DOHH2 (cell line): Measurements from ENCODE around the gene FZD4.

Experiments used
- H3F3A ChIP-seq: fragments of 200-600 bp; sonication (generic), shearing (Covaris generic); 2 replicates; pipeline ENCODE4 v1.6.0; 2016; ENCODE audit warnings: antibody characterized with exemption, mild to moderate bottlenecking; ENCODE audit not compliant: control insufficient read depth, insufficient read depth
- H3K27ac ChIP-seq: fragments of 200-600 bp; sonication (generic); 2 replicates; pipeline ENCODE4 v1.5.1; 2014; ENCODE audit warnings: low read depth, mild to moderate bottlenecking, low read length, moderate library complexity
- H3K27me3 ChIP-seq: fragments of 200-600 bp; sonication (generic); 2 replicates; pipeline ENCODE4 v1.6.1; 2014; ENCODE audit warnings: mild to moderate bottlenecking, low read length, mixed read lengths; ENCODE audit not compliant: control insufficient read depth
- H3K36me3 ChIP-seq: fragments of 200-600 bp; sonication (generic); 2 replicates; pipeline ENCODE4 v1.6.1; 2014; ENCODE audit warnings: mild to moderate bottlenecking, low read length, moderate library complexity, mixed read lengths; ENCODE audit not compliant: control insufficient read depth
- H3K4me1 ChIP-seq: fragments of 200-600 bp; sonication (generic); 2 replicates; pipeline ENCODE4 v1.6.1; 2014; ENCODE audit warnings: mild to moderate bottlenecking, low read length, mixed read lengths; ENCODE audit not compliant: control insufficient read depth
- H3K4me2 ChIP-seq: fragments of 200-600 bp; sonication (generic); 2 replicates; pipeline ENCODE4 v1.6.0; 2014; ENCODE audit warnings: mild to moderate bottlenecking, low read length, moderate library complexity
- H3K4me3 ChIP-seq: fragments of 200-600 bp; sonication (generic); 2 replicates; pipeline ENCODE4 v1.5.1; 2014; ENCODE audit warnings: mild to moderate bottlenecking, low read length, mixed read lengths
- H3K79me2 ChIP-seq: fragments of 200-600 bp; sonication (generic); 2 replicates; pipeline ENCODE4 v1.6.1; 2014; ENCODE audit warnings: mild to moderate bottlenecking, low read length, mixed read lengths; ENCODE audit not compliant: control insufficient read depth
- H3K9me2 ChIP-seq: fragments of 200-600 bp; sonication (generic); replicated peaks from 2 replicates; pipeline ENCODE4 v1.6.1; 2014; ENCODE audit warnings: mild to moderate bottlenecking, low read length, mixed read lengths; ENCODE audit not compliant: control insufficient read depth
- H3K9me3 ChIP-seq: fragments of 200-600 bp; sonication (generic); 2 replicates; pipeline ENCODE4 v1.6.1; 2014; ENCODE audit warnings: antibody characterized with exemption, low read length, mixed read lengths; ENCODE audit not compliant: control insufficient read depth, insufficient read depth
- H4K20me1 ChIP-seq: fragments of 200-600 bp; sonication (generic); 2 replicates; pipeline ENCODE4 v1.6.0; 2014; ENCODE audit warnings: low read depth, mild to moderate bottlenecking, antibody characterized with exemption, low read length, moderate library complexity; ENCODE audit not compliant: control insufficient read depth, insufficient read depth
- CTCF ChIP-seq: fragments of 200-600 bp; sonication (generic); IDR thresholded peaks from one replicate; pipeline ENCODE4 v1.5.1; 2014; ENCODE audit warnings: antibody characterized with exemption, mild to moderate bottlenecking, low read depth, low read length; ENCODE audit not compliant: poor library complexity, severe bottlenecking
- EZH2phosphoT487 ChIP-seq: fragments of 200-600 bp; sonication (generic); IDR thresholded peaks from 2 replicates; pipeline ENCODE4 v1.6.1; 2017; ENCODE audit warnings: borderline replicate concordance, mild to moderate bottlenecking, antibody characterized with exemption, low read length, moderate library complexity, mixed read lengths

Gene FZD4

DNA sequence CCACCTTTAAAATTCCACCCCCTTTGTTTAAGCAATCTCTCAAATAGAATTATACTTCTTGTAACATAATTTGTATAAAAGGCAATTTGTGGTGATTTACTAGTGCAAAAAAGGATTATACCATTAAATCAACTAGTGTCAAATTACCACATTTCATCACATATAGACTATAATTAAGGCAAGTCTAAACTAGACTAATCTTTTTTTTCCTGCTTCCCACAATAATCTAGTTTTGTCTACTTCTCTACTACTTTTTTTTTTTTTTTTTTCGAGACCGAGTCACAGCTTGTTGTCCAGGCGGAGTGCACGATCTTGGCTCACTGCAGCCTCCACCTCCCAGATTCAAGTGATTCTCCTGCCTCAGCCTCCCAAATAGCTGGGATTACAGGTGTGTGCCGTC lies 36.1 kb upstream of the FZD4 start:
- Histone ChIP-seq H3K79me2 (no peaks in the 10 kb centered on the region), H3F3A (no peaks in the 10 kb centered on the region), H4K20me1 (no peaks in the 10 kb centered on the region), H3K27ac (no peak overlapping the region), H3K36me3 (no peaks in the 10 kb centered on the region), H3K9me2 (no peaks in the 10 kb centered on the region), H3K4me2 (no peak overlapping the region), H3K9me3 (no peaks in the 10 kb centered on the region), H3K4me1 (no peaks in the 10 kb centered on the region), H3K27me3 (peaks cover 17% of the 10 kb centered on the region), H3K4me3 (no peak overlapping the region)
- TF ChIP-seq CTCF (no peak), EZH2phosphoT487 (no peak)

DNA sequence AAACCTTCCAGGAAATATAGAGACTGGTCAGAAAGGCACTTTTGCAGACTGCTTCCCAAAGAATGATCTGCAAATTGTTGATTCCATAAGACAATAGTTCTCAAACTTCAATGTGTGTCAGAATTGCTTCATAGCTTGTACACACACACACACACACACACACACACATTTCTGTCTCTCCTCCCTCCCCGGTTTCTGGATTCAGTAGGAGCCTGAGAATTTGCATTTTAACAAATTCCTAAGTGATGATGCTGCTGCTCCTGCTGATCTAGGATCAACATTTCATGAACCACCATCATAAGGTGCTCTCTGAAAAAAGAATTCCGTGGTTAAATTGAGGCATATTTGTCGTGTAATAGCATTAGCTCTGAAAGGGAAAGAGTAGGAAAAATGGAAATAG lies 35.3 kb upstream of the FZD4 start:
- Histone ChIP-seq H3F3A (no peaks in the 10 kb centered on the region), H3K36me3 (no peaks in the 10 kb centered on the region), H3K27me3 (peaks cover 17% of the 10 kb centered on the region), H3K9me2 (no peaks in the 10 kb centered on the region), H3K79me2 (no peaks in the 10 kb centered on the region), H3K4me3 (no peak overlapping the region), H3K9me3 (no peaks in the 10 kb centered on the region), H4K20me1 (no peaks in the 10 kb centered on the region), H3K4me2 (no peak overlapping the region), H3K27ac (no peak overlapping the region), H3K4me1 (no peaks in the 10 kb centered on the region)
- TF ChIP-seq CTCF (no peak), EZH2phosphoT487 (no peak)

GRCh38 chr11:86990031-86990430 lies 34.8 kb upstream of the FZD4 start:
- H3K4me3 ChIP-seq = no peak overlapping the region

More at GRCh38 chr11:86990031-86990430, 34.8 kb upstream of the FZD4 start:
- no peaks in the 10 kb centered on the region for H3K36me3 ChIP-seq
- H4K20me1 ChIP-seq = no peaks in the 10 kb centered on the region
- no peak overlapping the region for H3K4me2 ChIP-seq
- no peaks in the 10 kb centered on the region for H3F3A ChIP-seq
- TF ChIP-seq CTCF (no peak), EZH2phosphoT487 (no peak)
- H3K79me2 ChIP-seq = no peaks in the 10 kb centered on the region
- no peaks in the 10 kb centered on the region for H3K9me3 ChIP-seq
- no peaks in the 10 kb centered on the region for H3K4me1 ChIP-seq
- H3K27ac ChIP-seq = no peak overlapping the region
- no peaks in the 10 kb centered on the region for H3K9me2 ChIP-seq
- H3K27me3 ChIP-seq = peaks cover 17% of the 10 kb centered on the region
